Measurements from ENCODE around the gene KRTAP10-7.
"Not testable (repeated sequence)": the region's sequence is repeated elsewhere in the genome, so short reads cannot be mapped to it uniquely, and the experiment has no call there.

KRTAP10-7 gene

GRCh38 chr21:44618909-44619308 lies 18.5 kb downstream of the KRTAP10-7 start:
- no peak overlapping the region for H3K27ac ChIP-seq (ENCODE audit: insufficient read depth in 1 of 2, low read depth in 1 of 2, low read length in 2 of 2, poor library complexity in 1 of 2, severe bottlenecking in 2 of 2)

GRCh38 chr21:44619886-44620285 lies 19.5 kb downstream of the KRTAP10-7 start:
- no peaks in the 10 kb centered on the region for H3K36me3 ChIP-seq (ENCODE audit: control insufficient read depth in 4 of 4, insufficient read depth in 4 of 4, low read length in 3 of 4)
- ChIA-PET CTCF (no interaction called here), POLR2A (no interaction called here)
- peaks cover 0 to 2% (median 0%) of the 10 kb centered on the region in 5 experiments for H3K27me3 ChIP-seq (replicated peaks in 2 of 5; ENCODE audit: control insufficient read depth in 4 of 5, insufficient read depth in 5 of 5, low read length in 4 of 5)
- H3K9me3 ChIP-seq (ENCODE audit: control extremely low read depth in 1 of 5, control insufficient read depth in 4 of 5, insufficient read depth in 2 of 5, low read depth in 1 of 5, low read length in 4 of 5) = peaks cover 6 to 40% (median 15%) of the 10 kb centered on the region in 5 experiments
- no peak for DNase-seq
- no peak overlapping the region for H3K4me3 ChIP-seq (ENCODE audit: control insufficient read depth in 1 of 7, extremely low read depth in 1 of 7, insufficient read depth in 4 of 7, low read depth in 2 of 7, low read length in 6 of 7)
- no peaks in the 10 kb centered on the region for H3K4me1 ChIP-seq (ENCODE audit: control extremely low read depth in 1 of 4, control insufficient read depth in 4 of 4, insufficient read depth in 4 of 4, low read length in 3 of 4)
- 98% methylated on average over 5 of the region's 6 CpGs for WGBS (ENCODE audit: insufficient coverage)
- H3K27ac ChIP-seq (ENCODE audit: insufficient read depth in 1 of 2, low read depth in 1 of 2, low read length in 2 of 2, poor library complexity in 1 of 2, severe bottlenecking in 2 of 2) = no peak overlapping the region

More at GRCh38 chr21:44618909-44619308, 18.5 kb downstream of the KRTAP10-7 start:
- 100% methylated on average over 1 of the region's 3 CpGs for WGBS (ENCODE audit: insufficient coverage)
- ChIA-PET POLR2A (no interaction called here), CTCF (no interaction called here)
- DNase-seq = no peak
- H3K4me1 ChIP-seq (ENCODE audit: control extremely low read depth in 1 of 4, control insufficient read depth in 4 of 4, insufficient read depth in 4 of 4, low read length in 3 of 4) = no peaks in the 10 kb centered on the region
- no peaks in the 10 kb centered on the region for H3K36me3 ChIP-seq (ENCODE audit: control insufficient read depth in 4 of 4, insufficient read depth in 4 of 4, low read length in 3 of 4)
- no peak overlapping the region for H3K4me3 ChIP-seq (ENCODE audit: control insufficient read depth in 1 of 7, extremely low read depth in 1 of 7, insufficient read depth in 4 of 7, low read depth in 2 of 7, low read length in 6 of 7)
- H3K9me3 ChIP-seq (ENCODE audit: control extremely low read depth in 1 of 5, control insufficient read depth in 4 of 5, insufficient read depth in 2 of 5, low read depth in 1 of 5, low read length in 4 of 5) = peaks cover 0 to 30% (median 11%) of the 10 kb centered on the region in 5 experiments
- H3K27me3 ChIP-seq (replicated peaks in 2 of 5; ENCODE audit: control insufficient read depth in 4 of 5, insufficient read depth in 5 of 5, low read length in 4 of 5) = peaks cover 0 to 2% (median 0%) of the 10 kb centered on the region in 5 experiments

GRCh38 chr21:44623575-44623974 lies 23.2 kb downstream of the KRTAP10-7 start:
- no peak overlapping the region for H3K27ac ChIP-seq (ENCODE audit: insufficient read depth in 1 of 2, low read depth in 1 of 2, low read length in 2 of 2, poor library complexity in 1 of 2, severe bottlenecking in 2 of 2)

GRCh38 chr21:44625756-44626155 lies 25.4 kb downstream of the KRTAP10-7 start:
- no peak overlapping the region for H3K27ac ChIP-seq (ENCODE audit: insufficient read depth in 1 of 2, low read depth in 1 of 2, low read length in 2 of 2, poor library complexity in 1 of 2, severe bottlenecking in 2 of 2)
- DNase-seq = no peak
- no peak overlapping the region for H3K4me3 ChIP-seq (ENCODE audit: control insufficient read depth in 1 of 7, extremely low read depth in 1 of 7, insufficient read depth in 4 of 7, low read depth in 2 of 7, low read length in 6 of 7)
- POLR2A ChIA-PET = no interaction called here
- peaks cover 4 to 46% (median 25%) of the 10 kb centered on the region in 5 experiments for H3K9me3 ChIP-seq (ENCODE audit: control extremely low read depth in 1 of 5, control insufficient read depth in 4 of 5, insufficient read depth in 2 of 5, low read depth in 1 of 5, low read length in 4 of 5)
- CTCF ChIA-PET = no interaction called here
- no peaks in the 10 kb centered on the region for H3K36me3 ChIP-seq (ENCODE audit: control insufficient read depth in 4 of 4, insufficient read depth in 4 of 4, low read length in 3 of 4)
- peaks cover 0 to 8% (median 0%) of the 10 kb centered on the region in 5 experiments for H3K27me3 ChIP-seq (replicated peaks in 2 of 5; ENCODE audit: control insufficient read depth in 4 of 5, insufficient read depth in 5 of 5, low read length in 4 of 5)
- no peaks in the 10 kb centered on the region for H3K4me1 ChIP-seq (ENCODE audit: control extremely low read depth in 1 of 4, control insufficient read depth in 4 of 4, insufficient read depth in 4 of 4, low read length in 3 of 4)
- WGBS (ENCODE audit: insufficient coverage) = 83% methylated on average over 3 of the region's 7 CpGs

More at GRCh38 chr21:44623575-44623974, 23.2 kb downstream of the KRTAP10-7 start:
- ChIA-PET POLR2A (no interaction called here), CTCF (no interaction called here)
- no peak for DNase-seq
- H3K4me3 ChIP-seq (ENCODE audit: control insufficient read depth in 1 of 7, extremely low read depth in 1 of 7, insufficient read depth in 4 of 7, low read depth in 2 of 7, low read length in 6 of 7) = no peak overlapping the region
- H3K4me1 ChIP-seq (ENCODE audit: control extremely low read depth in 1 of 4, control insufficient read depth in 4 of 4, insufficient read depth in 4 of 4, low read length in 3 of 4) = no peaks in the 10 kb centered on the region
- H3K27me3 ChIP-seq (replicated peaks in 2 of 5; ENCODE audit: control insufficient read depth in 4 of 5, insufficient read depth in 5 of 5, low read length in 4 of 5) = peaks cover 0 to 8% (median 0%) of the 10 kb centered on the region in 5 experiments
- peaks cover 7 to 46% (median 15%) of the 10 kb centered on the region in 5 experiments for H3K9me3 ChIP-seq (ENCODE audit: control extremely low read depth in 1 of 5, control insufficient read depth in 4 of 5, insufficient read depth in 2 of 5, low read depth in 1 of 5, low read length in 4 of 5)
- no peaks in the 10 kb centered on the region for H3K36me3 ChIP-seq (ENCODE audit: control insufficient read depth in 4 of 4, insufficient read depth in 4 of 4, low read length in 3 of 4)

GRCh38 chr21:44626262-44626661 lies 25.9 kb downstream of the KRTAP10-7 start:
- no peak overlapping the region for H3K4me3 ChIP-seq (ENCODE audit: control insufficient read depth in 1 of 7, extremely low read depth in 1 of 7, insufficient read depth in 4 of 7, low read depth in 2 of 7, low read length in 6 of 7)
- 94% methylated on average over 10 of the region's 10 CpGs for WGBS (ENCODE audit: insufficient coverage)
- POLR2A ChIA-PET = no interaction called here
- no peak for DNase-seq
- H3K9me3 ChIP-seq (ENCODE audit: control extremely low read depth in 1 of 5, control insufficient read depth in 4 of 5, insufficient read depth in 2 of 5, low read depth in 1 of 5, low read length in 4 of 5) = peaks cover 4 to 47% (median 28%) of the 10 kb centered on the region in 5 experiments
- no peak overlapping the region for H3K27ac ChIP-seq (ENCODE audit: insufficient read depth in 1 of 2, low read depth in 1 of 2, low read length in 2 of 2, poor library complexity in 1 of 2, severe bottlenecking in 2 of 2)
- H3K4me1 ChIP-seq (ENCODE audit: control extremely low read depth in 1 of 4, control insufficient read depth in 4 of 4, insufficient read depth in 4 of 4, low read length in 3 of 4) = no peaks in the 10 kb centered on the region
- peaks cover 0 to 8% (median 0%) of the 10 kb centered on the region in 5 experiments for H3K27me3 ChIP-seq (replicated peaks in 2 of 5; ENCODE audit: control insufficient read depth in 4 of 5, insufficient read depth in 5 of 5, low read length in 4 of 5)
- CTCF ChIA-PET = no interaction called here
- H3K36me3 ChIP-seq (ENCODE audit: control insufficient read depth in 4 of 4, insufficient read depth in 4 of 4, low read length in 3 of 4) = no peaks in the 10 kb centered on the region

GRCh38 chr21:44626673-44627143 lies 26.3 kb downstream of the KRTAP10-7 start, which contains the start of gene KRTAP10-9:
TSS of gene KRTAP10-9 (plus strand) at chr21:44627093. CDS start at chr21:44627172, 79 bp downstream.
- H3K27me3 ChIP-seq (replicated peaks in 2 of 5; ENCODE audit: control insufficient read depth in 4 of 5, insufficient read depth in 5 of 5, low read length in 4 of 5) = peaks cover 0 to 8% (median 0%) of the 10 kb centered on the region in 5 experiments
- H3K4me3 ChIP-seq (ENCODE audit: control insufficient read depth in 1 of 7, extremely low read depth in 1 of 7, insufficient read depth in 4 of 7, low read depth in 2 of 7, low read length in 6 of 7) = no peak within 1 kb of the TSS
- no peak for DNase-seq
- POLR2A ChIA-PET = no interaction called here
- peaks cover 6 to 48% (median 29%) of the 10 kb centered on the region in 5 experiments for H3K9me3 ChIP-seq (ENCODE audit: control extremely low read depth in 1 of 5, control insufficient read depth in 4 of 5, insufficient read depth in 2 of 5, low read depth in 1 of 5, low read length in 4 of 5)
- CTCF ChIA-PET = no interaction called here
- WGBS (ENCODE audit: insufficient coverage) = 59% methylated on average over 7 of the region's 7 CpGs
- H3K27ac ChIP-seq (ENCODE audit: insufficient read depth in 1 of 2, low read depth in 1 of 2, low read length in 2 of 2, poor library complexity in 1 of 2, severe bottlenecking in 2 of 2) = no peak within 1 kb of the TSS
- H3K4me1 ChIP-seq (ENCODE audit: control extremely low read depth in 1 of 4, control insufficient read depth in 4 of 4, insufficient read depth in 4 of 4, low read length in 3 of 4) = no peaks in the 10 kb centered on the region
- H3K36me3 ChIP-seq (ENCODE audit: control insufficient read depth in 4 of 4, insufficient read depth in 4 of 4, low read length in 3 of 4) = no peaks in the 10 kb centered on the region

- H3K27me3 ChIP-seq (replicated peaks in 2 of 5; ENCODE audit: control insufficient read depth in 4 of 5, insufficient read depth in 5 of 5, low read length in 4 of 5); H3K4me3 ChIP-seq (ENCODE audit: control insufficient read depth in 1 of 7, extremely low read depth in 1 of 7, insufficient read depth in 4 of 7, low read depth in 2 of 7, low read length in 6 of 7); H3K4me1 ChIP-seq (ENCODE audit: control extremely low read depth in 1 of 4, control insufficient read depth in 4 of 4, insufficient read depth in 4 of 4, low read length in 3 of 4); DNase-seq; POLR2A ChIA-PET; CTCF ChIA-PET; H3K36me3 ChIP-seq (ENCODE audit: control insufficient read depth in 4 of 4, insufficient read depth in 4 of 4, low read length in 3 of 4); H3K27ac ChIP-seq (ENCODE audit: insufficient read depth in 1 of 2, low read depth in 1 of 2, low read length in 2 of 2, poor library complexity in 1 of 2, severe bottlenecking in 2 of 2): not testable (repeated sequence)
- peaks cover 6 to 50% (median 30%) of the 10 kb centered on the region in 5 experiments for H3K9me3 ChIP-seq (ENCODE audit: control extremely low read depth in 1 of 5, control insufficient read depth in 4 of 5, insufficient read depth in 2 of 5, low read depth in 1 of 5, low read length in 4 of 5)
- 86% methylated on average over 11 of the region's 20 CpGs for WGBS (ENCODE audit: insufficient coverage)
Measured at GRCh38 chr21:44627181-44627822, 26.9 kb downstream of the KRTAP10-7 start.

Measured in common myeloid progenitor, CD34-positive (primary cell).